K562 (cell line): ENCODE measurements around the gene ZNF512B. TPM values are rescaled to one million over a fixed set of nuclear protein-coding genes. Genes with fewer than 3 reads are reported as not detected.

Source experiments
- MGA ChIP-seq: fragments of 450-650 bp; IDR thresholded peaks from 2 replicates; pipeline ENCODE4 v1.6.1; 2016; ENCODE audit warnings: mild to moderate bottlenecking, moderate library complexity
- STAT5B ChIP-seq: fragments of 250-450 bp; sonication (Bioruptor Pico); IDR thresholded peaks from 2 replicates; pipeline ENCODE4 v1.8.0; 2021; ENCODE audit warnings: mild to moderate bottlenecking, inconsistent platforms
- ZNF407 ChIP-seq: fragments of 450-650 bp; IDR thresholded peaks from 2 replicates; pipeline ENCODE4 v1.6.1; 2016; ENCODE audit warnings: low read depth
- polyA plus RNA-seq, 8 experiments: library from polyadenylated mRNA; depleted of rRNA in 4 of 8; stranded (reverse) in 5 of 8; unstranded in 3 of 8; fragments of >200 nt; fragmentation: Nextera tagmentation in 2 of 8; fragmentation: Illumina TruSeq in 1 of 8; extraction: Ambion mirVana in 2 of 8; extraction: Trizol in 1 of 8; gene quantifications; 2 replicates each; pipeline versions ENCODE4 v1.2.1 to v1.2.3, GENCODE V29; 2011 to 2014; ENCODE audit warnings: inconsistent platforms in 1 of 8, missing spikeins in 1 of 8
- total RNA-seq, 7 experiments: library from RNA; depleted of rRNA in 6 of 7; stranded (reverse); fragments of >200 nt in 6 of 7; fragmentation: Illumina TruSeq in 2 of 7; extraction: Trizol in 2 of 7; gene quantifications; 2 replicates each; pipeline versions ENCODE4 v1.2.1 to v1.2.3, GENCODE V29; 2011 to 2021; ENCODE audit warnings: low replicate concordance in 1 of 7

ZNF512B gene
- total and polyA plus RNA-seq, 9 of the 15 experiments (the other 6 are each of a cell fraction or from before 2014, with no cell fraction given) = 0.01 to 27.8 (median 8.2) TPM

GRCh38 chr20:63980806-63981728 is 11.3 kb upstream of the ZNF512B start, which contains the start of gene PRPF6 (continued):
- peak; percentile 84; the same call in 1 of the 2 replicates for TF ChIP-seq MGA
- TF ChIP-seq STAT5B (CRISPR knock-in tag) = no peak
- no peak for TF ChIP-seq ZNF407
